ENCODE measurements around the gene HOXC6.

Gene HOXC6

GRCh38 chr12:53994009-53994263, 34.3 kb upstream of the HOXC6 start:
- Histone ChIP-seq H3K27me3 (replicated peaks; ENCODE audit: control insufficient read depth, insufficient read depth, low read length) (peaks cover 11% of the 10 kb centered on the region), H3K4me3 (replicated peaks; ENCODE audit: low read depth, low read length) (no peak overlapping the region), H3K36me3 (ENCODE audit: control insufficient read depth, insufficient read depth, low read length) (no peaks in the 10 kb centered on the region)
- DNase-seq (ENCODE audit: extremely low read depth, insufficient read length), result no peak
- no peak for TF ChIP-seq CTCF (IDR thresholded peaks at IDR 0.05; ENCODE audit: insufficient read depth, low read length, poor library complexity, severe bottlenecking)

GRCh38 chr12:53994264-53995001, 33.8 kb upstream of the HOXC6 start:
- H3K36me3 ChIP-seq (ENCODE audit: control insufficient read depth, insufficient read depth, low read length), result no peaks in the 10 kb centered on the region
- no peak for TF ChIP-seq CTCF (IDR thresholded peaks at IDR 0.05; ENCODE audit: insufficient read depth, low read length, poor library complexity, severe bottlenecking)
- no peak for DNase-seq (ENCODE audit: extremely low read depth, insufficient read length)
- no peak overlapping the region for H3K4me3 ChIP-seq (replicated peaks; ENCODE audit: low read depth, low read length)
- peaks cover 11% of the 10 kb centered on the region for H3K27me3 ChIP-seq (replicated peaks; ENCODE audit: control insufficient read depth, insufficient read depth, low read length)

GRCh38 chr12:53995002-53995377, 33.2 kb upstream of the HOXC6 start:
- TF ChIP-seq CTCF (IDR thresholded peaks at IDR 0.05; ENCODE audit: insufficient read depth, low read length, poor library complexity, severe bottlenecking), result no peak
- Histone ChIP-seq H3K27me3 (replicated peaks; ENCODE audit: control insufficient read depth, insufficient read depth, low read length) (peaks cover 11% of the 10 kb centered on the region), H3K4me3 (replicated peaks; ENCODE audit: low read depth, low read length) (peak overlapping the region; percentile 58), H3K36me3 (ENCODE audit: control insufficient read depth, insufficient read depth, low read length) (no peaks in the 10 kb centered on the region)
- DNase-seq (ENCODE audit: extremely low read depth, insufficient read length), result no peak

- Histone ChIP-seq H3K4me3 (replicated peaks; ENCODE audit: low read depth, low read length) (peak overlapping the region; percentile 58), H3K36me3 (ENCODE audit: control insufficient read depth, insufficient read depth, low read length) (no peaks in the 10 kb centered on the region), H3K27me3 (replicated peaks; ENCODE audit: control insufficient read depth, insufficient read depth, low read length) (peaks cover 9% of the 10 kb centered on the region)
- DNase-seq (ENCODE audit: extremely low read depth, insufficient read length), result no peak
- TF ChIP-seq CTCF (IDR thresholded peaks at IDR 0.05; ENCODE audit: insufficient read depth, low read length, poor library complexity, severe bottlenecking), result no peak
These were observed 32.6 kb upstream of the HOXC6 start for GRCh38 chr12:53995378-53996239.

GRCh38 chr12:53996240-53997203, 31.7 kb upstream of the HOXC6 start:
- TF ChIP-seq CTCF (IDR thresholded peaks at IDR 0.05; ENCODE audit: insufficient read depth, low read length, poor library complexity, severe bottlenecking), result no peak
- H3K27me3 ChIP-seq (replicated peaks; ENCODE audit: control insufficient read depth, insufficient read depth, low read length), result peaks cover 8% of the 10 kb centered on the region
- peak overlapping the region; percentile 58 for H3K4me3 ChIP-seq (replicated peaks; ENCODE audit: low read depth, low read length)
- H3K36me3 ChIP-seq (ENCODE audit: control insufficient read depth, insufficient read depth, low read length), result no peaks in the 10 kb centered on the region
- no peak for DNase-seq (ENCODE audit: extremely low read depth, insufficient read length)
